GM23338 (cell line): ENCODE measurements around the gene SOX12. TPM values are rescaled to one million over a fixed set of nuclear protein-coding genes. Genes with fewer than 3 reads are reported as not detected.
A peak's percentile ranks its signal among the peaks of the same experiment; 100 is the strongest.

Experiments
- ATAC-seq: fragments of 200-7000 bp; cut with Tn5 transposase; 3 replicates; pipeline ENCODE4 v1.9.1; 2020
- DNase-seq: peaks from one replicate; pipeline ENCODE4 v3.0.0-alpha.2; 2015; ENCODE audit warnings: low spot score
- H2AFZ ChIP-seq: fragments of 200-600 bp; sonication (generic); 2 replicates; pipeline ENCODE4 v1.8.0; 2016; ENCODE audit warnings: antibody characterized with exemption, mild to moderate bottlenecking, moderate library complexity
- H3F3A ChIP-seq: fragments of 200-600 bp; sonication (generic); replicated peaks from 2 replicates; pipeline ENCODE4 v1.8.0; 2017; ENCODE audit warnings: antibody characterized with exemption, mixed run types, low read depth
- H3K27ac ChIP-seq: fragments of 200-600 bp; sonication (generic); 2 replicates; pipeline ENCODE4 v1.6.1; 2016; ENCODE audit warnings: low read depth
- H3K27me3 ChIP-seq: fragments of 200-600 bp; sonication (generic); 2 replicates; pipeline ENCODE4 v1.8.0; 2016; ENCODE audit warnings: mild to moderate bottlenecking, mixed run types, moderate library complexity; ENCODE audit not compliant: insufficient read depth
- H3K36me3 ChIP-seq: fragments of 200-600 bp; sonication (generic); 2 replicates; pipeline ENCODE4 v1.8.0; 2016; ENCODE audit warnings: mild to moderate bottlenecking; ENCODE audit not compliant: insufficient read depth
- H3K4me1 ChIP-seq: fragments of 200-600 bp; sonication (generic); 2 replicates; pipeline ENCODE4 v1.8.0; 2016; ENCODE audit warnings: mild to moderate bottlenecking, moderate library complexity; ENCODE audit not compliant: insufficient read depth
- H3K4me2 ChIP-seq: fragments of 200-600 bp; sonication (generic); 2 replicates; pipeline ENCODE4 v1.7.1; 2017; ENCODE audit warnings: mixed run types
- H3K4me3 ChIP-seq: fragments of 200-600 bp; sonication (generic); 2 replicates; pipeline ENCODE4 v1.6.1; 2016; ENCODE audit warnings: mixed run types
- H3K79me2 ChIP-seq: fragments of 200-600 bp; sonication (generic); replicated peaks from 2 replicates; pipeline ENCODE4 v1.8.0; 2017; ENCODE audit warnings: mild to moderate bottlenecking; ENCODE audit not compliant: insufficient read depth
- H3K9me2 ChIP-seq: fragments of 200-600 bp; sonication (generic); 2 replicates; pipeline ENCODE4 v1.8.0; 2017; ENCODE audit not compliant: insufficient read depth
- H4K20me1 ChIP-seq: fragments of 200-600 bp; sonication (generic); replicated peaks from 2 replicates; pipeline ENCODE4 v1.8.0; 2017; ENCODE audit warnings: mild to moderate bottlenecking; ENCODE audit not compliant: insufficient read depth
- H3K27ac Mint-ChIP-seq: 2 replicates; pipeline ENCODE4 v1.8.0; 2020; ENCODE audit warnings: inconsistent platforms, mild to moderate bottlenecking, moderate library complexity, mixed read lengths
- H3K27me3 Mint-ChIP-seq: 3 replicates; pipeline ENCODE4 v1.8.0; 2022; ENCODE audit warnings: low read depth, mild to moderate bottlenecking, moderate library complexity, mixed read lengths, inconsistent platforms; ENCODE audit not compliant: insufficient read depth, poor library complexity
- H3K36me3 Mint-ChIP-seq: 3 replicates; pipeline ENCODE4 v1.8.0; 2021; ENCODE audit warnings: low read depth, mild to moderate bottlenecking, inconsistent platforms, moderate library complexity, mixed read lengths
- H3K4me1 Mint-ChIP-seq: 3 replicates; pipeline ENCODE4 v1.8.0; 2020; ENCODE audit warnings: mild to moderate bottlenecking, inconsistent platforms, mixed read lengths
- H3K4me3 Mint-ChIP-seq: 3 replicates; pipeline ENCODE4 v1.8.0; 2021; ENCODE audit warnings: moderate library complexity, mild to moderate bottlenecking, inconsistent platforms, mixed read lengths
- H3K9me3 Mint-ChIP-seq: 3 replicates; pipeline ENCODE4 v1.8.0; 2020; ENCODE audit warnings: moderate library complexity, mild to moderate bottlenecking, inconsistent platforms, mixed read lengths
- CREB1 ChIP-seq: fragments of 250-450 bp; sonication (Bioruptor Pico); IDR thresholded peaks from 2 replicates; pipeline ENCODE4 v1.5.0; 2020; ENCODE audit warnings: low read depth, mild to moderate bottlenecking, moderate library complexity
- CTCF ChIP-seq, 2 experiments: fragments of 200-600 bp in 1 of 2; sonication (generic) in 1 of 2; conservative IDR thresholded peaks; 2 replicates each; pipeline versions ENCODE4 v1.5.1 to v1.6.1; 2016 to 2017; ENCODE audit warnings: antibody characterized with exemption in 2 of 2, low read depth in 2 of 2, mild to moderate bottlenecking in 2 of 2, moderate library complexity in 1 of 2
- EZH2 ChIP-seq: fragments of 200-600 bp; sonication (generic); IDR thresholded peaks from one replicate; pipeline ENCODE4 v1.8.0; 2017; ENCODE audit warnings: antibody characterized with exemption, mild to moderate bottlenecking, low read depth; ENCODE audit not compliant: unreplicated experiment
- EZH2phosphoT487 ChIP-seq: fragments of 200-600 bp; sonication (generic); IDR thresholded peaks from one replicate; pipeline ENCODE4 v1.8.1; 2018; ENCODE audit warnings: antibody characterized with exemption; ENCODE audit not compliant: unreplicated experiment
- NANOG ChIP-seq: IDR thresholded peaks from 2 replicates; pipeline ENCODE4 v1.6.1; 2016; ENCODE audit warnings: antibody characterized with exemption, borderline replicate concordance
- REST ChIP-seq: IDR thresholded peaks from one replicate; pipeline ENCODE4 v1.6.1; 2018; ENCODE audit warnings: antibody characterized with exemption; ENCODE audit not compliant: unreplicated experiment
- ZNF114 ChIP-seq: fragments of 250-450 bp; sonication (Bioruptor Pico); IDR thresholded peaks from 2 replicates; pipeline ENCODE4 v1.5.0; 2020; ENCODE audit warnings: mild to moderate bottlenecking, moderate library complexity
- ZNF462 ChIP-seq: fragments of 250-450 bp; sonication (Bioruptor Pico); IDR thresholded peaks from 2 replicates; pipeline ENCODE4 v1.5.0; 2020; ENCODE audit warnings: mild to moderate bottlenecking, moderate library complexity
- polyA plus RNA-seq: library from polyadenylated mRNA; unstranded; fragments of >200 nt; fragmentation: Nextera tagmentation; extraction: Ambion mirVana; gene quantifications from 2 replicates; pipeline ENCODE4 v1.2.1, GENCODE V29; 2016
- total RNA-seq: library from RNA; depleted of rRNA; stranded (reverse); fragments of >200 nt; shearing (Covaris generic); gene quantifications from 2 replicates; pipeline ENCODE4 v1.2.3, GENCODE V29; 2014

The SOX12 gene
- total and polyA plus RNA-seq, 2 experiments from 2014 or later = 14.1 to 32.0 TPM

- TF ChIP-seq ZNF462 (CRISPR knock-in tag) (no peak), NANOG (no peak), EZH2 (no peak), CTCF (conservative IDR thresholded peaks at IDR 0.05; ENCODE audit: low read depth in 2 of 2) (no peak)
These were observed 38.8 kb upstream of the SOX12 start (continued) for GRCh38 chr20:286508-286907.

GRCh38 chr20:288956-289692, 36.2 kb upstream of the SOX12 start:
- Histone ChIP-seq H3K4me3 (peak overlapping the region; percentile 94), H2AFZ (no peak overlapping the region), H3K36me3 (no peaks in the 10 kb centered on the region), H3K9me2 (no peaks in the 10 kb centered on the region), H3K27me3 (peaks cover 14% of the 10 kb centered on the region), H3K4me1 (peaks cover 21% of the 10 kb centered on the region), H3K27ac (no peak overlapping the region), H3K4me2 (peak overlapping the region; percentile 83), H3F3A (0 out of 2 replicates have a peak, but pooled peaks cover 7% of the 10 kb centered on the region), H3K79me2 (peaks cover 14% of the 10 kb centered on the region), H4K20me1 (no peaks in the 10 kb centered on the region; the same call in 1 of the 2 replicates)
- Mint-ChIP-seq H3K4me3 (no peak overlapping the region; the same call in 1 of the 3 replicates), H3K36me3 (peaks cover 10% of the 10 kb centered on the region), H3K9me3 (no peaks in the 10 kb centered on the region), H3K27me3 (peaks cover 4% of the 10 kb centered on the region), H3K4me1 (peaks cover 4% of the 10 kb centered on the region; the same call in 1 of the 3 replicates), H3K27ac (no peak overlapping the region)
- DNase-seq = no peak
- ATAC-seq = no peak
- TF ChIP-seq REST (no peak), EZH2 (no peak), EZH2phosphoT487 (no peak), NANOG (no peak), ZNF114 (CRISPR knock-in tag) (no peak), CREB1 (CRISPR knock-in tag) (no peak)
